GM19372 (cell line): ENCODE data around the gene GP9.
"Not testable (repeated sequence)": the region's sequence is repeated elsewhere in the genome, so short reads cannot be mapped to it uniquely, and the experiment has no call there.

Experiments
- ATAC-seq: cut with Tn5 transposase; IDR thresholded peaks from one replicate; pipeline ENCODE4 v1.9.1; 2021; ENCODE audit warnings: mild to moderate bottlenecking, low read depth, moderate library complexity; ENCODE audit not compliant: unreplicated experiment

The GP9 gene

DNA sequence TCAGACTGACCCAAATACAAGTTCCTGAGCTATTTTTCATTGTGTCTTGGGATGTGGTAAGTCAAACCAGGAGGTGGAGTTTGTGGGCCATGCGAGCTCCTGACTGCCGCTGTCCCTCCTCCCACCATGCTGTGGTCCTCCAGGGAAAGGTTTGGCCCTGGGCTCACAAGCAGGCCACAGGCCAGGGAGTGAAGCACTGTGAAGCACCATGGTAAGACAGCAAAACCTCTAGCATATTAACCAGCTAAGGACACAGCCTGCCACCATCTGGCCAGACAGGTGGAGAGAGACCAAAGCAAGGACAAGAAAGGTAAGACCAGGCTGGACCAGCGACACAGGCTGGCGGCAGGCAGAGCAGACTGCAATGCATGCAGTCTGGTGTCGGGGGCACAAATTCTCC lies 45.7 kb downstream of the GP9 start:
- no peak for ATAC-seq

DNA sequence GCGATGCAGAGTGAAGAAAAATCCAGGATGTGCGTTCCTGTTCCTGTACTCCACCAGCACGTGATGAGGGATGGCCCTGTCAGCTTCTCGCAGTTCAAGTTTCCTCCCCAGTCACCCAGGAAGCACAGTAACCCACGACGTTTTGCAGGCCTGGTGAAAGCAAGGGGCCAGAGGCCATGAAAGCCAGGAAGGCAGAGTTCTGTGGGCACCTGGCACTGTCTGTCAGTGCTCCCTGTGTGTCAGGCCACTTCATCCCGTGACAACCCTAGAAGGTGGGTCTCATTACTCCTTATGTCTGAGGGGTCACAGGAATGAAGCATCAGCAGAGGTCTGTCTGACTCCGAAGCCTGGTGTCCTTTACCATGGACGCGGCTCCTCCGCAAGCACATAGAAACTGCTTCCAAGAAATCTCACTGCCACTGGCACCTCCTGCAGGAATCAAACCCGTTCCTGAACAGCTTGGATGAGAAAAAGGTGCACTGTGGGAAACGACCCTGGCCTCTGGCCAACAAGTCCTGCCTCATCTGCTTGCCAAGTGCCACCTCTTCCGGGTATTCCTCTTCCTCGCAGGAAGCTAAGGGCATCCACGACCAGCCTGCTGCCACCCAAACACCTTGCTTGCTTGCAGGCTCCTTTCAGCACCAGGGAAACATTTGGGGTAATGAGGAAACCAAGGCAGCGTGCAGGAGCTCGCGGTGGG lies 46.4 kb downstream of the GP9 start:
- no peak for ATAC-seq

DNA sequence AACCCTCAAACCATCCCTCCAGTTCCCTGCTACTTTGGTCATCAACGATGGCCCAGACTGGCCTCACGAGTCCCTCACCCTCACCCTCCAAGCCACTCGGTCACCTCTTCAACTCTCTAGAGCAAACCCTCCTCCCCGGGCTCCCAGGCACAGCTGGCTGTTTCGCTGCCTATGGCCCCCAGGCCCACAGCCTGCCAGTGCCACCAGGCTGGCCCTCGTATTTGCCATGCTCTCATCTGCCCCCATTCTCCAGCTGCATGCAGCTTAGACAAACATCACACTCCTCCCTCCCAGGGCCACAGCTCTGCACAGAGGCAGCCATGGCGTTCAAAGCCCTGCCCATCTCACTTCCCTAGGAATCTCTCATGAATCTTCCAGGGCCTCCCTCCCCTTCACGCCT lies 47.2 kb downstream of the GP9 start:
- no peak for ATAC-seq

DNA sequence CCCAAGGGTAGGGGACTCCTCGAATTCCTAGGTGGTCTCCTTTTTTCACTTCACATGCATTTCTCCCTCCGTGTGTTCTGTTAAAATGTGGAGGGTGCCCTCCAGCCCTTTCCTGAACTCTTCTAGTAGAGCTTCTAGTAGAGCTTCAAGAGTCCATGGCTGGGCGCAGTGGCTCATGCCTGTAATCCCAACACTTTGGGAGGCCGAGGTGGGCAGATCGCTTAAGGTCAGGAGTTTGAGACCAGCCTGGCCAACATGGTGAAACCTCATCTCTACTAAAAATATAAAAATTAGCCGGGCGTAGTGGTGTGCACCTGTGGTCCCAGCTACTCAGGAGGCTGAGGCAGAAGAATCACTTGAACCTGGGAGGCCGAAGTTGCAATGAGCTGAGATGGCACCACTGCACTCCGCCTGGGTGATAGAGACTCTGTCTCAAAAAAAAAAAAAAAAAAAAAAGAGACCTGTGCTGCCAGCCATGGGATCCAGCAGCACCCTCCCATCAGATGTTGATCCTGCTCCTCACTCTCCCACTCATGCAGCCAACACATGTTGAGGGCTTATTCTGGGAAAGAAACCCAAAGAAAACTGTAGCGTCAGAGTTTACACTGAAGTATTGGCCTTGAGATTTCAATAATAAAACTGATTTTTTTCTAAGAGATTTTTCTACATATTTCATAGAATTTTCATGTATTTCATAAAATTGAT lies 50.6 kb downstream of the GP9 start:
- ATAC-seq = not testable (repeated sequence)
